ENCODE data around the gene SLC17A5.

SLC17A5 gene

GRCh38 chr6:73669005-73669404 lies 15.2 kb upstream of the SLC17A5 start:
- intact Hi-C loops (cut with DNase I), result no loop called here
- DNase-seq, result no peak

GRCh38 chr6:73667798-73668197 lies 14.0 kb upstream of the SLC17A5 start:
- intact Hi-C loops (cut with DNase I), result no loop called here

GRCh38 chr6:73666393-73666792 lies 12.6 kb upstream of the SLC17A5 start:
- DNase-seq, result no peak
- intact Hi-C loops (cut with DNase I), result no loop called here

More at GRCh38 chr6:73667798-73668197, 14.0 kb upstream of the SLC17A5 start:
- DNase-seq, result no peak

GRCh38 chr6:73665686-73666319 lies 12.0 kb upstream of the SLC17A5 start:
- intact Hi-C loops (cut with DNase I), result no loop called here
- DNase-seq, result no peak

- intact Hi-C loops (cut with DNase I), result no loop called here
- DNase-seq, result no peak
Measured at GRCh38 chr6:73664701-73665100, 10.9 kb upstream of the SLC17A5 start.

GRCh38 chr6:73657201-73657600 lies 3.4 kb upstream of the SLC17A5 start:
- intact Hi-C loops (cut with DNase I), result no loop called here
- no peak for DNase-seq

GRCh38 chr6:73656531-73657145 lies 2.8 kb upstream of the SLC17A5 start:
- DNase-seq, result no peak
- intact Hi-C loops (cut with DNase I), result no loop called here

GRCh38 chr6:73655341-73655917 lies 1.6 kb upstream of the SLC17A5 start:
- DNase-seq, result no peak
- intact Hi-C loops (cut with DNase I), result no loop called here

- intact Hi-C loops (cut with DNase I), result no loop called here
- peak in 9 of 10 donors; percentile 51 to 96 (median 68) for DNase-seq
Measured at GRCh38 chr6:73652637-73653570, 888 bp downstream of the SLC17A5 start.

GRCh38 chr6:73649783-73650182 lies 4.0 kb downstream of the SLC17A5 start:
- no peak for DNase-seq

GRCh38 chr6:73648166-73648565 lies 5.6 kb downstream of the SLC17A5 start:
- DNase-seq, result no peak
- intact Hi-C loops (cut with DNase I), result no loop called here

More at GRCh38 chr6:73649783-73650182, 4.0 kb downstream of the SLC17A5 start:
- intact Hi-C loops (cut with DNase I), result no loop called here

GRCh38 chr6:73644941-73645591 lies 8.7 kb downstream of the SLC17A5 start:
- intact Hi-C loops (cut with DNase I), result no loop called here
- no peak for DNase-seq

- intact Hi-C loops (cut with DNase I), result no loop called here
- no peak for DNase-seq
Measured at GRCh38 chr6:73644030-73644429, 9.8 kb downstream of the SLC17A5 start.

GRCh38 chr6:73642530-73642929 lies 11.3 kb downstream of the SLC17A5 start:
- intact Hi-C loops (cut with DNase I), result no loop called here
- DNase-seq, result no peak

- DNase-seq, result no peak
- intact Hi-C loops (cut with DNase I), result no loop called here
Measured at GRCh38 chr6:73640179-73640750, 13.5 kb downstream of the SLC17A5 start.

- no peak for DNase-seq
- intact Hi-C loops (cut with DNase I), result no loop called here
Measured at GRCh38 chr6:73639040-73639439, 14.8 kb downstream of the SLC17A5 start.

- DNase-seq, result no peak
- intact Hi-C loops (cut with DNase I), result no loop called here
Measured at GRCh38 chr6:73637404-73637803, 16.4 kb downstream of the SLC17A5 start.

GRCh38 chr6:73636048-73636447 lies 17.7 kb downstream of the SLC17A5 start:
- intact Hi-C loops (cut with DNase I), result no loop called here
- no peak for DNase-seq

- intact Hi-C loops (cut with DNase I), result no loop called here
- DNase-seq, result no peak
Measured at GRCh38 chr6:73632346-73632745, 21.4 kb downstream of the SLC17A5 start.

- intact Hi-C loops (cut with DNase I), result no loop called here
- DNase-seq, result no peak
Measured at GRCh38 chr6:73631849-73632248, 21.9 kb downstream of the SLC17A5 start.

All from posterior cingulate gyrus (tissue), 11 donors.